GM19193 (cell line): Measurements from ENCODE around the gene C16orf95.

Experiments
- POLR2A ChIP-seq: IDR thresholded peaks from 4 replicates; pipeline ENCODE4 v1.6.1; 2011; ENCODE audit not compliant: insufficient read depth, insufficient read length; ENCODE audit errors: extremely low read depth

Gene C16orf95

DNA sequence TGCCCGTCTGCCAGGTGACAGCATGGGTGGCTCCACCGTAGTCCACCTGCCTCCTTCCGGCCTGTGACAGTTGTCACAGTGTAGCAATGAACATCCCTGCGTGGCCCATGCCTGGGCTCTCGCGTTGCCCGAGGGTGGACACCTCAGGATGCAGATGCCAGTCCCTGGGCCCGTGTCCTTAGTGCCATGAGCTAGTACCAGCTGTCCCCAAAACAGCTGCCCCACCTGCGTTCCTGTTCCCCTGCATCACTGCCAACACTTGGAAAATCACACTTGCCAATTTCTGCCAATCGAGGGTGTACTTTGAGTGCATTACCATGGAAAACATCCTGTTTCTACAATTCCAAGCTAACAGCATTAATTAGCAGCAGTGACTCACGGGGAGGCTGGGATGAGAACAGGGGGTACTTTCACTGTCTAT is 9.0 kb upstream of the C16orf95 start:
- no peak for TF ChIP-seq POLR2A

DNA sequence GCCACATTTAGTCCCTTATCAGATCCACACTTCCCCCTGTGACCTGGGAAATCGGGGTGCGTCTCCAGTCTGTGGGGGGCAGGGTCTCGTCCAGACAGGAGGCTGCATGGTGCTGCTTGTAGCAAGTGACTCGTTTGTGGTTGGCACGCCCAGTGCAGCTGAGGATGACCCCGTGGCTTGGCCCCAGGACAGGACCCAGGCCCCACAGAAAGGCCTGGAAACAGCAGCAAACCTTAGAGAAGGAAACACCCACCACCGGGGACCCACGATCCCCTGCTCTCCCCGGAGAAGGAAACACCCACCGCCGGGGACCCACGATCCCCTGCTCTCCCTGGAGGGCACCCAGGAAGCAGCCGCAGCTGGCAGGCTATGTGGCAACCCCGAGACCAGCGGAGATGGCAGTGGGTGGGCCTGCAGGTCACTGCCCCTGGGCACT is 8.2 kb upstream of the C16orf95 start:
- TF ChIP-seq POLR2A: no peak

DNA sequence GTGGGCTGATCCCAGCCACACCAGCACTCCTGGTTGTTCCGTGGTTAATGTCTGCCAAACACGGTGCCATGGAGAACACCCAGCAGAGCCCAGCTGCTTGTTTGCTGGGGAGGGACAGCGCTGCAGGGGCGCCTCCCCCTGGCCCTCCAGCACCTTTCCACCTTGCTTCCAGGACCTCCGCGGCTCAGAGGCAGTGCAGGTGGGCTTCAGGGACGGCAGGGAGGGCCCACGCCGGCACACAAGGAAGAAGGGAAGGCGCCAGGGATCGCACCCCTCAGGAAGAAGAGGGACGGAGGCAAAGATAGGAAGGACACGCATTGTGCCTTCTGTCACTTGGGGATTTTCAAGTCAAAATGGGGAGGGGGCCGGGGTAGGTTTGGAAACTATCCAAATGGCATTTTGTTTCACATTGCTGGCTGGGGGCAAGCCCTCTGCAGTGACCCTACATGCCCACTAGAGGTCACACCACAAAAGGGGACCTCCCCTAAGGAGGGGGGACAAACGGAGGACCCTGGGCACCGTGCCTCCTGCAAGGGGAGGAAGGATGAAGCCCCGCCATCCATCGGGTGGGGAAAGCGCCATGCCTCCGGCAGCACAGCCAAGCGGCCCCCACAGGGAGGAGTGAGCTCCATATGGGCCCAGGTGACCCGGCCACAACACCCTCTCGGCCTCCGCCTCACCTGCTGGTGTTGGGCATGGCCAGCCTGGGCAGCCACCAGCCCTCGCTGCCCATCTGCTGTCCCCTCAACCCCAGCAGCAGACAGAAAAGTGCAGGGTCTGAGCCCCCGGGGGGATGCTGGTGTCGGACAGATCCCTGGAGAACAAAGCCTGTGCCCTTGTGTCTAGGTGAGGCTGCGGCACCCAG is 7.5 kb upstream of the C16orf95 start:
- TF ChIP-seq POLR2A: no peak

DNA sequence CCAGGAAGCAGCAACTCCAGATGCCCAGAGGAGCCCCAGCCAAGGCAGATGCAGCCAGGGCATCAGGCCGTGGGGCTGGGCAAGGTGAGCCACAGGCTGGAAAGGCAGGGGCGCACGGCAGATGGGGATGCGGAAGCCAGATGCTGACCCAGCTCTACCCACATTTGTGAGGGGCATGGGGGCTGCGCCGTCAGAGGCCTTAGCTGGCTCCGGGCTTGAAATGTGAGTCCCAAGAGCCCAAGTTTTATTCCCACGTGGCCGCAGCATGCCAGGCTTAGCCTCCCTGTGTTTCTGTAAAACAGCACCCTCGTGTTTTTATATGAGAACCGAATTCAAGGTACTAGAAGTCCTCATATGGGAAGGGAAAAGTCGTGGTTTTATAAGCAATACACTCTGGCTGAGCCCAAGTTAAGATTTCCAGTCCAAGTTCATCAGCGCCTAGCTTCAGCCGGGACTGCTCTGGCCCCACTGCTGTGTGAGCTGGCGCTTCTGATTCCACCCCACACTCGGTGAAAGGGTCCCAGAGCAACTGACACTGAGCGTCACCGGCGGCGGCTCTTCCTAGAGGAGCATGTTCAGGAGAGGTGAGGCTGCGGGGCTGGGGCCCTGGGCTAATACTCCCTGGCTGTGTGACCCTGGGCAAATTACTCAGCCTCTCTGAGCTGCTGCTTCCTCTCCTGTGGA is 6.7 kb upstream of the C16orf95 start:
- no peak for TF ChIP-seq POLR2A

DNA sequence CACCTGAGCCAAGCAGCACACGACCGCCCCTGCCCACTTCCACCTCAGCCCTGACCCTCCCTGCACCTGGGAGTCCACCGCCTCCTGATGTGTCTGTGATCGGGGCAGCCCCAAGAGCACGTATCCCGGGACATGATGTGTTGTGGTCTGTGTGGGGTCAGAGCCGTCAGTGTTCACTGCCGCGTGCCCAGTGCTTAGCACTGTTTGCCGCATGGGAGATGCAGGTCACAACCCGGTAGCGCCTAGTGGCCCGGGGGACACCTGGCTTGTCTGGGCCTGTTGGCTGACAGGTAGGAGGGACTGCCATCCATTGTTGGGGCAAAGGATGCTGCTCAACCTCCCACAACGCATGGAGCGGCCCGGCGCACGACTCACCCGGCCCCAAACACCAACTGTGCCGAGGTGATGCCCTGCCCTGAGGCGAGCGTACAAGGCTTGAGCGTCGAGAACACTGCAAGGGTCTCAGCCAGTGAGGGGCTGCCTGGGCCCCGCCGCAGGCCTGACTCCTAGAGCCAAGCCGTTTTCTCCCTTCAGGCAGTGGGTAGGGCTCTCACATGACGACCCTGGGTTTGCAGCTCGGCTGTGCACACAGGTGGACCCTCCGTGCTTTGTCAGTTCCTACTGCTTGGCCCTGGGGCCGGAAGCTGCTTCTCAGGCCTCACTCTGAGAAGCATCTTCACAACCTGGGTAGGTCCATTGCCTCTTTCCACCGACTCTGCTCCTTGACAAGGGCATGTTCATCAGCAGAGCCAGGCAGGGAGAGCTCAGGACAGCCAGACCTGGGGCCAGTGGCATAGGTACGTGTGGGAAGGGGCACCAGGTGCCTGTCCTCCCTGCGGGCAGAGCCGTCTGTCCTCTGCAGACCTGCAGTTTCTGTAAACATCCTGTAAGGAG is 5.9 kb upstream of the C16orf95 start:
- TF ChIP-seq POLR2A: no peak

DNA sequence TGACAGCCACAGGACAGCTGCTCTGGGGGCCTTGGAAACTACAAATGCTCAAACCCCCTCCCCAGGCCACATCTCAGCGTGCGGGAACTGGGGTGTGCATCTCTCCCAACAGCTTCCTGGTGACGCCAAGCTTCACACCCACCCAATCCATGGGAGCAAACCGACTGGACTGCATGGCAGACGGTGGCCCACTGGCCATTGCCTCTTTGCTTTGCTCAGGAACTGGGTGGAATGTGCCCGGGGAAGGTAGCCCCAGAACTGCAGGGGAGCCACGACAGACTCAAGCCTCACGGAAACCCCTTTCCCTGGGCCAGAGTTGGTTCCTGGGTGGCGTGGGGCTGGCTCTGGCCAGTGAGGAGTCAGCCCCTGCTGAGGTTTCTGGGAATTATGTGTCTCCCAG is 5.2 kb upstream of the C16orf95 start:
- no peak for TF ChIP-seq POLR2A

DNA sequence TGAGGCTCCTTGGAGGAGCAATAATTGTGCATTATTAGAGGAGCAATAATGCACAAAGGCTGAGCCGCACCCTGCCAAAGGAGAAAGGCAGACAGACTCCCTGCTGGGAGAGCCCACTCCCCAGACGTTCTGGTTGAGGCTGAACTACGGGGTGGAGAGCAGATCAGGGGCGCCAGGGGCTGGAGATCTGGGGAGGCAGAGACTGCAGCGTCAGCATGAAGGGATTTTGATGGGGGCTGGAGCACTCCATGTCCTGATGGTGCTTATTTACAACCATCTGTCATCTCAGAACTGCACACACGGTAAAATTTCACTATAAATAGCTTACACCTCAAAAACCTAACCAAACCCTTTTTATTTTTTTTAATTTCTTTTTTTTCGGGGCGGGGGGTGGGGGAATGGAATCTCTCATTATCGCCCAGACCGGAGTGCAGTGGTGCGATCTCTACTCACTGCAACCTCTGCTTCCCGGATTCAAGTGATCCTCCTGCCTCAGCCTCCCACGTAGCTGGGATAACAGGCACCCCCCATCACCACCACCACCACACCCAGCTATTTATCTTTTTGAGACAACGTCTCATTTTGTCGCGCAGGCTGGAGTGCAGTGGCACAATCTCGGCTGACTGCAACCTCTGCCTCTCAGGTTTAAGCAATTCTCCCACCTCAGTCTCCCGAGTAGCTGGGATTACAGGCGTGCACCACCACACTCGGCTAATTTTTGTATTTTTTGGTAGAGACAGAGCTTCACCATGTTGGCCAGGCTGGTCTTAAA is 4.3 kb upstream of the C16orf95 start:
- no peak for TF ChIP-seq POLR2A

DNA sequence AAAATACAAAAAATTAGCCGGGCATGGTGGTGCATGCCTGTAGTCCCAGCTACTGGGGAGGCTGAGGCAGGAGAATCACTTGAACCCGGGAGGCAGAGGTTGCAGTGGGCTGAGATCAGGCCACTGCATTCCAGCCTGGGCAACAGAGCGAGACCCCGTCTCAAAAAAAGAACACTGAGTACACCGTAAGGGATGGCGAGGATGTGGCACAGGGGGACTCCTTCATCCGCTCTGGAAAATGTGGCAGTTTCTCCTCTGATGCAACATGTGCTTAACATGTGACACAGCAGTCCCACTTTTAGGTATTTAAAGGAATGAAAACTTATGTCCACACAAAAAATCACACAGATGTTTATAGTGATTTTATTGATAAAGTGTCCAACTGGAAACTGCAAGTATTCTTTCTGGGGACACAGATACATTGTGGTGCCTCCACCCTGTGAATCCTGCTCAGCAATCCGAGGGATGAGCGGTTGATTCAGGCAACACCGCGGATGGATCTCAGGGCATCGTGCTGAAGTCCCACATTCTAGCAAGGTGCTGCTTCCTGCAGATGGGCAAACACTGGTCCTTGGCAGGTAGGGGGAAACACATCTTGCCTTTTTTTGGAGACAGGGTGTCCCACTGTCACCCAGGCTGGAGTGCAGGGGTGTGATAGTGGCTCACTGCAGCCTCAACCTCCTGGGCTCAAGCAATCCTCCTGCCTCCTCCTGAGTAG is 3.5 kb upstream of the C16orf95 start:
- TF ChIP-seq POLR2A: no peak

DNA sequence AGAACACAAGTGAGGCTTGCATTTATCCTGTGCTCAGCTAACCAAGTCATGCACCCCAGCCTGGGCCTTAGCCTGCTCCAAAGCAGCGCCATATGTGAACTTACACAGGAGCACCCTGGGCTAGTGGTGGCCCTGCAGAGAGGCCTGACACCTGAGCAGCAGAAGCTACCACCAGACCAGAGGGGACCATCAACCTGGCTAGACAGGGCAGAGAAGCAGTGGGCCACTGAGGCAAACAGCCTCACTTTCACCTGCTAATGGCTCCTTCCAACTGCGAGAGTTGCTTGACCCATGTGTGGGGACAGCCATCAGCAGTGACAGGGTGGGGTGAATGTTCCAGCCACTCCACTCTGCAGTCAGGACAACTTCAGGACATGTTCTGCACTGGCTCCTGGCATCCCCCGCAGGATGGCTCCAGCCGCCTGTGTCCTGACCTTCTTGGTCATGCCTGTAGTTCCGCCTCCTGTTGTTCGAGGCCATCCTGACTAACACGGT is 2.9 kb upstream of the C16orf95 start:
- TF ChIP-seq POLR2A: no peak

DNA sequence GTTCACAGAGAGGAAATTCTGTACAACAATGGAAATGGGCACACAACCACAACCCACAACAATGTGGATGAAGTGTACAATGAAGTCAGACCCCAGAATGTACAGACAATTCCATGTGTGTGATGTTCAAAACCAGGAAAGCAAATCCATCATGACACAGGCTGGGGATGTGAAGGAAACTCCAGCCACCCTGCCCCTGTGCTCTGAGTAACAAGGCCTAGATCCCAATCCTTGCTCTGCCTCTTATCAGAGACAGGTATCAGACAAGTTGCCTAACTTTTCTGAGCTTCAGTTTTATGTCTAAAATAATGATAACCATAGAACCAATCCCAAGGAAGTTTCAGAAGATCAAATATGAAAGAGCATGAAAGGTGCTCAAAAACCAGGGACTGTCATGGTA is 1.8 kb upstream of the C16orf95 start:
- no peak for TF ChIP-seq POLR2A

DNA sequence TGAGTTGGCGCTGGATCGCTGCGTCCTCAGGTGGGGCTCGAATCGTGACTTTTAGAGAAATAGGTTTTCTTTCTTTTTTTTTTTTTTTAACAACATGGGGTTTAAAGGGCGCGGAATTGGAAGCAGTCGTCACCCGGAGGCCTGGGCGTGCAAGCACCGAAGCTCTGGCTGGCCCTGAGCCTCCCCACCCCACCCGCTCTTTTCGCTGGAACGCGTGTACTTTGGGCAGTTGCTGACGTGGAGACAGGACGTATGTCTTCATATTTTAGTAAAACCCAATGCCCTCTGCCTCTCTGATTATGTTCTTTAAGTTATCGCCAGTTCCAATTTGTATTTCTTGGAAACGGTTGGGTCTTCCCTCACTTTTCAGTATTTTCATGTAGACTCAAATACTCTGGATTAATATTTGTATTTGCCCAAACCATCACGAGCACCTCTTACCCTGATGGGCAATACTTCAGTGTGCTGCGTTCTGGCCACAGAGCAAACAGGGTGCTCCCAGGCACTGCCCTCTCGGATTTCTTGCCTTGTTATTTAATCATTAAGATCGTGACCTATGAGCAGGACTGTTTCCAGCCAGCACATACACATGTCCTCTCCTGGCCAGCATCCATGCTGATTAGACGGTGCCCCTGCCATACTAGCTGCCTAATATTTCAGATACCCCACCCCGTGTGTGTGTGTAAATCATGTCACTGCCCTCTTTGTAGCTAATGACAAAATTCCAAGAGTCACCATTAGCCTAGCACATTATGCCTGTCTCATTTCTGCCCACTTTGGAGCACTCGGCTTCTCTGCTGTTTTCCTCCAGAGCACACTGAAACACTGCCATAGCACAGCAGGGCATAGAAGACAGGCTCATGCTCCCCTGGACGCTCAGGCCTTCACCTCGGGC is 805 bp upstream of the C16orf95 start:
- TF ChIP-seq POLR2A: no peak

DNA sequence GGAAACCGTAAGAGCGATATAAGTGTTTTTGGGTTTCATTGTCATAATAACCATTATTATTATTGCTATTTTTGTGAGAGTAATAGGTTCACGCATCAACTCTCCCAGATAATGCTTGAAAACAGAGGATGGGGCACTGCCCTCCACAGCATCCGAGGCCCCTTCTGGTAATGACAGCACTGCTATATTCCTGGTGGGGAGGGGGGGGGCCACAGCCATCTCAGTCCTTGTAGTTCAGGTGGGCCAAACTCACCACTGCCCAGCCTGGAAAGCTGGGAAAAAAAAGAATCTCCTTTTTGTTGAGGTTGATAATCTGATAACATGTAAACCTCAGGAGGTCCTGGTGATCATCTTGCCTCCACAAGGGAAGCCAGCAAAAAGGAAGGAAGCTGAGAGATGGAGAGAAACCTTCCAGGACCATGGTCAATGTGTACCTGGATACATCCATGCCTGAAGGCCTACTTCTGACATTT is 706 bp downstream of the C16orf95 start:
- TF ChIP-seq POLR2A: no peak
